ENCODE measurements around the gene CLK3.
"Not testable (repeated sequence)": the region's sequence is repeated elsewhere in the genome, so short reads cannot be mapped to it uniquely, and the experiment has no call there.

Gene CLK3

GRCh38 chr15:74626752-74627692, 11.4 kb downstream of the CLK3 start:
- H3K27ac ChIP-seq (ENCODE audit: low read depth, low read length), result no peak overlapping the region
- H3K9ac ChIP-seq (ENCODE audit: low read length), result no peak overlapping the region
- no peaks in the 10 kb centered on the region for H3K27me3 ChIP-seq (ENCODE audit: control insufficient read depth, insufficient read depth, low read length)
- H3K36me3 ChIP-seq (ENCODE audit: control insufficient read depth, insufficient read depth, low read length), result peaks cover 80% of the 10 kb centered on the region
- H3K4me3 ChIP-seq (ENCODE audit: low read length), result no peak overlapping the region
- no peaks in the 10 kb centered on the region for H3K4me1 ChIP-seq (ENCODE audit: control insufficient read depth, insufficient read depth, low read length)

DNA sequence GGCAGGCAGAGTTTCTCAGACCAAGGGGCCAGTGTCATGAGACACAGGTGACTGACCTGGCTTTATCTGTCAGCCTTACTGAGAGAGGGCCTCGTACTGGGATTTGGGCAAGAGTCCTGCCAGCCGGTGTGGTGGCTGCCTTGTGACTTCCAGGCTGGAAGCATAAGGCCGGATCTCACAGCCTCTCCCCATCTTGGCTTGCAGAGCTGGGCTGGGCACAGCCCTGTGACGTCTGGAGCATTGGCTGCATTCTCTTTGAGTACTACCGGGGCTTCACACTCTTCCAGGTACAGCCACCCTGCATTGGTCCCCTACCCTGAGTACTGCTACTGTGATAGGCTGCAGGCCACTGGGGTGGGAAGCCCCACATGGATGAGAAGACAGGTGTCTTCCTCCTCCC, 12.1 kb downstream of the CLK3 start:
- H3K9ac ChIP-seq (ENCODE audit: low read length), result no peak overlapping the region
- H3K27ac ChIP-seq (ENCODE audit: low read depth, low read length), result no peak overlapping the region
- no peaks in the 10 kb centered on the region for H3K4me1 ChIP-seq (ENCODE audit: control insufficient read depth, insufficient read depth, low read length)
- no peak overlapping the region for H3K4me3 ChIP-seq (ENCODE audit: low read length)
- no peaks in the 10 kb centered on the region for H3K27me3 ChIP-seq (ENCODE audit: control insufficient read depth, insufficient read depth, low read length)
- peaks cover 74% of the 10 kb centered on the region for H3K36me3 ChIP-seq (ENCODE audit: control insufficient read depth, insufficient read depth, low read length)

DNA sequence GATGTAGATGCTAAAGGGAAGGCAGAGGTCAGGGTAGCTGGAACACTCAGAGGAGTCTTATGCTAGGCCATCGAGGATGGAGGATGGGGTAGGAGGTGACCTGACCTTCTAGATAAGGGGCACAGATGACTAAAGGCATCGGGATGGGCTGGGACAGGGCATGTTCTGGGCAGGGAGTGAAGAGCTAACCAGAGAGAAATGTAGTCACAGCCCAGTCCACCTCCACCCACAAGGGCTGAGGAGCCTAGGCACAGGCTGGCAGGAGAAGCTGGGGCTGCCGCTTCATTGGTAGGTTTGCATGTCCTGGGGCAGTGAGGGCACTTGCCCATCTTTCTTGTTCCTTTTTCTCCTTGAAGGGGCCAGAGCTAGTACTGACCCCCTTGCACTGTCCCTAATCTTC, 12.6 kb downstream of the CLK3 start:
- peaks cover 74% of the 10 kb centered on the region for H3K36me3 ChIP-seq (ENCODE audit: control insufficient read depth, insufficient read depth, low read length)
- H3K4me3 ChIP-seq (ENCODE audit: low read length), result no peak overlapping the region
- no peak overlapping the region for H3K27ac ChIP-seq (ENCODE audit: low read depth, low read length)
- no peaks in the 10 kb centered on the region for H3K27me3 ChIP-seq (ENCODE audit: control insufficient read depth, insufficient read depth, low read length)
- no peaks in the 10 kb centered on the region for H3K4me1 ChIP-seq (ENCODE audit: control insufficient read depth, insufficient read depth, low read length)
- no peak overlapping the region for H3K9ac ChIP-seq (ENCODE audit: low read length)

- Histone ChIP-seq H3K4me1 (ENCODE audit: control insufficient read depth, insufficient read depth, low read length) (no peaks in the 10 kb centered on the region), H3K36me3 (ENCODE audit: control insufficient read depth, insufficient read depth, low read length) (peaks cover 70% of the 10 kb centered on the region), H3K27me3 (ENCODE audit: control insufficient read depth, insufficient read depth, low read length) (no peaks in the 10 kb centered on the region), H3K9ac (ENCODE audit: low read length) (no peak overlapping the region), H3K4me3 (ENCODE audit: low read length) (no peak overlapping the region), H3K27ac (ENCODE audit: low read depth, low read length) (no peak overlapping the region)
Observed at GRCh38 chr15:74628949-74629348, 13.3 kb downstream of the CLK3 start.

- H3K4me3 ChIP-seq (ENCODE audit: low read length); H3K27me3 ChIP-seq (ENCODE audit: control insufficient read depth, insufficient read depth, low read length); H3K9ac ChIP-seq (ENCODE audit: low read length); H3K27ac ChIP-seq (ENCODE audit: low read depth, low read length); H3K4me1 ChIP-seq (ENCODE audit: control insufficient read depth, insufficient read depth, low read length): not testable (repeated sequence)
- H3K36me3 ChIP-seq (ENCODE audit: control insufficient read depth, insufficient read depth, low read length), result peaks cover 66% of the 10 kb centered on the region
Observed at GRCh38 chr15:74629696-74630095, 14.1 kb downstream of the CLK3 start.

DNA sequence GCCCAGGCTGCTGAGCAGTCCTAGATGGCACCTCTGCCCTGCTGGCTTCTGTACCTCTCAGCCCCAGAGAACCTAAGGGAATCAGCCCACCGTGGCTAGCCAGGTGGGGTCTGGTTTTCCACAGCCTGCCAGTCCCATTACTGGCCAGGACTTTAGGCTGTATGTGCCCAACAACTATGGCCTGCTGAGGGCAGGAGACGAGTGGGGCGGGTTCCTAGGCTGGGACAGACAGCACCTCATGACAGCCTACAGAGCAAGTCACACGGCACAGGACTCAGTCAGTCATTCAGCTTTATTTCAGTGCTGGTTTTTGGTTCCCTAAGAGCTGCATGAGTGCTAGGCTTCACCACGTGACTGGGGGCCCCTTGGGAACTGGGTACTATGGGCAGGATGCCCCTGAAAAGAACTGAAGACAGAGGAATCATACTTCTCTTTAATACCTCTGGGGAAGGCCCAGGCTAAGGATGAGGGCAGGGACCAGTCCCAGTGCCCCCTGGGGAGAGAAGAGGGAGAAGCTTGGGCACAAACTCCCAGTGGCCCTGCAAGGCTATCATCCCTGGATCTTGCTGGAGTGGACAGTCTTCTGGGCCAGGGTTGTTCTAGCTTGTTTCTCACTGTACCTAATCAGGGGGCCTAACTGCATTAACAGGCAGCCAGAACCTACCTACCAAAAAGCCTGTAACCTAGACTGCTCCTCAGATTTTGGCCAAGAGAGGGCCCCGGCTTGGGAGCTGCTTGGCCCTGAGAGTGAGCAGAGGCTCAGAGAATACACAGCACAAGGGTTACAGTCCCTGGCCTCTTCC, 14.8 kb downstream of the CLK3 start:
- H3K27ac ChIP-seq (ENCODE audit: low read depth, low read length), result no peak overlapping the region

DNA sequence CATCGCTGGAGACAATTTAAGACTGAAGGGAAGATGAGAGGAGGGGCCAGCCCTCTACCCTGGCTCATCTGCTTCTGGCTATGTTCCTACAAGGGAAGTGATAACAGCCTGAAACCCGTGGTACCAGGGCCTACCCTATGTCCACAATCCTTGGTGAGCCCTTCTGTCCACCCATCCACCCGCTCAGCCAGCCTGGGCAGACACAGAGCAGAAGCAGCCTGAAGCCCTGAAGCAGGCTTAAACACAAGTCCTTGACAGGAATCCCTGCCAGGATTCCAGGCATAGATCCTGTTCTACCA, 15.4 kb downstream of the CLK3 start:
- H3K36me3 ChIP-seq (ENCODE audit: control insufficient read depth, insufficient read depth, low read length), result peaks cover 62% of the 10 kb centered on the region
- no peak overlapping the region for H3K4me3 ChIP-seq (ENCODE audit: low read length)
- H3K4me1 ChIP-seq (ENCODE audit: control insufficient read depth, insufficient read depth, low read length), result no peaks in the 10 kb centered on the region
- H3K9ac ChIP-seq (ENCODE audit: low read length), result no peak overlapping the region
- no peaks in the 10 kb centered on the region for H3K27me3 ChIP-seq (ENCODE audit: control insufficient read depth, insufficient read depth, low read length)
- H3K27ac ChIP-seq (ENCODE audit: low read depth, low read length), result no peak overlapping the region

More for the DNA sequence above, 14.8 kb downstream of the CLK3 start:
- Histone ChIP-seq H3K27me3 (ENCODE audit: control insufficient read depth, insufficient read depth, low read length) (no peaks in the 10 kb centered on the region), H3K4me3 (ENCODE audit: low read length) (no peak overlapping the region), H3K4me1 (ENCODE audit: control insufficient read depth, insufficient read depth, low read length) (no peaks in the 10 kb centered on the region), H3K36me3 (ENCODE audit: control insufficient read depth, insufficient read depth, low read length) (peaks cover 63% of the 10 kb centered on the region), H3K9ac (ENCODE audit: low read length) (no peak overlapping the region)

GRCh38 chr15:74631408-74631807, 15.8 kb downstream of the CLK3 start:
- no peaks in the 10 kb centered on the region for H3K27me3 ChIP-seq (ENCODE audit: control insufficient read depth, insufficient read depth, low read length)
- no peak overlapping the region for H3K9ac ChIP-seq (ENCODE audit: low read length)
- H3K4me1 ChIP-seq (ENCODE audit: control insufficient read depth, insufficient read depth, low read length), result no peaks in the 10 kb centered on the region
- H3K4me3 ChIP-seq (ENCODE audit: low read length), result no peak overlapping the region
- peaks cover 59% of the 10 kb centered on the region for H3K36me3 ChIP-seq (ENCODE audit: control insufficient read depth, insufficient read depth, low read length)
- no peak overlapping the region for H3K27ac ChIP-seq (ENCODE audit: low read depth, low read length)

- Histone ChIP-seq H3K9ac (ENCODE audit: low read length) (no peak overlapping the region), H3K36me3 (ENCODE audit: control insufficient read depth, insufficient read depth, low read length) (peaks cover 53% of the 10 kb centered on the region), H3K4me1 (ENCODE audit: control insufficient read depth, insufficient read depth, low read length) (no peaks in the 10 kb centered on the region), H3K4me3 (ENCODE audit: low read length) (no peak overlapping the region), H3K27ac (ENCODE audit: low read depth, low read length) (no peak overlapping the region), H3K27me3 (ENCODE audit: control insufficient read depth, insufficient read depth, low read length) (no peaks in the 10 kb centered on the region)
Observed at GRCh38 chr15:74631935-74632560, 16.4 kb downstream of the CLK3 start.

DNA sequence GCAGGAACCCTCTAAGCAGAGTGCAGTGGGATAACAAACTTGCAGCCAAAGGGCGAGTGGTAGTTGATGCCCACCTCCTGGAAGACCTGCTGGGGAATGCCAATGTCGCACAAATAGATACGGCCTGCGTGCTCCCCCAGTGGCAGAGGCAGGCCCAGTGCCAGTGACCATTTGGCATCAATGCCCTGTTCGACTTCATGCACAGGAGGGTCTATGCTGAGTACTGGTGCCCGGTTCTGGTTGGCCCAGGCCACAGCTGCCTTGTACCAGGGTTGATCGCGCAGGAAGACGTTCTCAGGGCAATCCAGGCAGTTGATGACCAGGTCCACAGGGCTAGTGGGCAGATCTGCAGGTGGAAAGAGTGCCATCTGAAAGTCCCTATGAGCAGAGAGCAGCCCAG, 17.0 kb downstream of the CLK3 start:
- Histone ChIP-seq H3K4me1 (ENCODE audit: control insufficient read depth, insufficient read depth, low read length) (no peaks in the 10 kb centered on the region), H3K4me3 (ENCODE audit: low read length) (no peak overlapping the region), H3K9ac (ENCODE audit: low read length) (no peak overlapping the region), H3K36me3 (ENCODE audit: control insufficient read depth, insufficient read depth, low read length) (peaks cover 49% of the 10 kb centered on the region), H3K27ac (ENCODE audit: low read depth, low read length) (no peak overlapping the region), H3K27me3 (ENCODE audit: control insufficient read depth, insufficient read depth, low read length) (no peaks in the 10 kb centered on the region)

DNA sequence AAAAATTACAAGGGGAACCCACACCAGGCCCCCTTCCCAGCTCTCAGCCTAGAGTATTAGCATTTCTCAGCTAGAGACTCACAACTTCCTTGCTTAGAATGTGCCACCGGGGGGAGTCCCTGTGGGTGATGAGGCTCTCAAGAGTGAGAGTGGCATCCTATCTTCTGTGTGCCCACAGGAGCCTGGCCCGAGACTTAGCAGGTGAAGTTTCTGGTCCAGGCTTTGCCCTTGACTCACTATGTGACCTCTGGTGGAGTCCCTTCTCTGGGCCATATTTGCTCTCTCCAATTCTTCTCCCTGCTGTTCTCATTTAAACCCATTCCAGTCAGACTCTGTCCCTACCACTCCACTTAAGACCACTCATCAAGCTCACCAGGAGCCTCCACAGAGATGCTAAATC, 18.1 kb downstream of the CLK3 start:
- Histone ChIP-seq H3K4me1 (ENCODE audit: control insufficient read depth, insufficient read depth, low read length) (no peaks in the 10 kb centered on the region), H3K27ac (ENCODE audit: low read depth, low read length) (no peak overlapping the region), H3K36me3 (ENCODE audit: control insufficient read depth, insufficient read depth, low read length) (peaks cover 37% of the 10 kb centered on the region), H3K9ac (ENCODE audit: low read length) (no peak overlapping the region), H3K4me3 (ENCODE audit: low read length) (no peak overlapping the region), H3K27me3 (ENCODE audit: control insufficient read depth, insufficient read depth, low read length) (no peaks in the 10 kb centered on the region)

DNA sequence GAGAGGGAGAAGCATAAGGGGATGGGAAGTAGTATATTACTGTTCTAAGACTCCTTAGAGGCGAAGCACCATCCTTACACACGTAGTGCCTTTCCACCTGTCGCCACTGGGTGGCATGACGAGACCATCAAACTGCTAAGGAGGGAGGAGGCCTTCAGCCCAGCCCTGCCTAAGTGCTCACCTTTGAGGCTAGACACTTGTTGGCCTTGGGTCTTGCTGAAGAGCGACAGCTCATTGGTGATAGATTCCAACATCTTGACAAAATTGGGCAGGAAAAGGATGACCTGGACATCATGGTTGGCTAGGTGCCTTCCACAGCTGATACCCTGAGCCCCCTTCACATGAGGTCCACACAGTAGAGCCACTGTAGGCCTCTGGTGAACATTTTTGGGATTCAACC, 19.6 kb downstream of the CLK3 start:
- Histone ChIP-seq H3K4me1 (ENCODE audit: control insufficient read depth, insufficient read depth, low read length) (no peaks in the 10 kb centered on the region), H3K27me3 (ENCODE audit: control insufficient read depth, insufficient read depth, low read length) (no peaks in the 10 kb centered on the region), H3K27ac (ENCODE audit: low read depth, low read length) (no peak overlapping the region), H3K9ac (ENCODE audit: low read length) (no peak overlapping the region), H3K4me3 (ENCODE audit: low read length) (no peak overlapping the region), H3K36me3 (ENCODE audit: control insufficient read depth, insufficient read depth, low read length) (peaks cover 32% of the 10 kb centered on the region)
